Measurements from ENCODE around the gene TTR. TPM values are rescaled to one million over a fixed set of nuclear protein-coding genes. Genes with fewer than 3 reads are reported as not detected.

TTR gene
- total and polyA plus RNA-seq, 9 of the 15 experiments (the other 6 are each of a cell fraction or from before 2014, with no cell fraction given) = 0.17 to 0.53 TPM; not detected in 7

DNA sequence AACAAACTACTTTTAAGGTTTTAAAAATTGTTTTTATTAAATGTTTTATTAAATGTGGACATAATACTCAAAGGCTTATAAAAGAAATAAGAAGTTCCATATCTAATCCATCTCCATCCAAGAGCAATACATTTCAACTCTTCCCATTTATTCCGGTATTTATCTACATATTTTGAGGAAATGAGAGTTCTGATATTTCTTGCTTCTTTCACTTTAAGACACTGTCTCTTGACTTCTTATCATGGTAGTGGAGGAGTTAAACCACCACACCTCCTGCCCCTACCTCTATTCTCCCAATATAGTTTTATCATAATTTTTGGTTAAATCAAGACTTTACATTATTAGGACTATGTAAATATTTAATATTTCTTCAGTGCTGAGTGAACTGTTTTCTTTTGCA is 40.7 kb downstream of the TTR start:
- in situ Hi-C loops (cut with MboI) (no loop called here), intact Hi-C loops (cut with micrococcal nuclease) (loop anchor here (10.0 kb wide), 1 partner anchor 192 kb away; no protein-coding TSS in a partner anchor)
- ChIA-PET CTCF (ENCODE audit: low intra/inter-chr PET ratio) (interaction anchor here (1.0 kb wide), 1 partner anchor 921 kb away, joined by 3 read pairs; no protein-coding TSS in a partner anchor), POLR2A (no interaction called here)
- H3K36me3 ChIP-seq (ENCODE audit: control insufficient read depth, insufficient read depth, low read length) = no peaks in the 10 kb centered on the region
- no TSS peak for BruUV-seq (replicated peaks)
- TF ChIP-seq MYC (IDR thresholded peaks at IDR 0.05; ENCODE audit: low read depth, low read length) = no peak
- no peak for TF ChIP-seq MYC (CRISPR knock-in tag; IDR thresholded peaks at IDR 0.05; ENCODE audit: borderline replicate concordance, low read depth)
- no peak for TF ChIP-seq ZNF766 (CRISPR knock-in tag; conservative IDR thresholded peaks at IDR 0.05)
- TF ChIP-seq SRSF9 (IDR thresholded peaks at IDR 0.05; ENCODE audit: borderline replicate concordance, low read depth, low read length) = no peak
- TF ChIP-seq ASH1L (IDR thresholded peaks at IDR 0.05; ENCODE audit: borderline replicate concordance, low read depth, partially characterized antibody) = no peak
- TF ChIP-seq, protein P1, sequence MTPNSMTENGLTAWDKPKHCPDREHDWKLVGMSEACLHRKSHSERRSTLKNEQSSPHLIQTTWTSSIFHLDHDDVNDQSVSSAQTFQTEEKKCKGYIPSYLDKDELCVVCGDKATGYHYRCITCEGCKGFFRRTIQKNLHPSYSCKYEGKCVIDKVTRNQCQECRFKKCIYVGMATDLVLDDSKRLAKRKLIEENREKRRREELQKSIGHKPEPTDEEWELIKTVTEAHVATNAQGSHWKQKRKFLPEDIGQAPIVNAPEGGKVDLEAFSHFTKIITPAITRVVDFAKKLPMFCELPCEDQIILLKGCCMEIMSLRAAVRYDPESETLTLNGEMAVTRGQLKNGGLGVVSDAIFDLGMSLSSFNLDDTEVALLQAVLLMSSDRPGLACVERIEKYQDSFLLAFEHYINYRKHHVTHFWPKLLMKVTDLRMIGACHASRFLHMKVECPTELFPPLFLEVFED (CRISPR knock-in tag; conservative IDR thresholded peaks at IDR 0.05) = no peak
- TF ChIP-seq FIP1L1 (IDR thresholded peaks at IDR 0.05; ENCODE audit: low read depth, low read length, poor library complexity, severe bottlenecking) = no peak
- no peak for TF ChIP-seq ETV6 (IDR thresholded peaks at IDR 0.05; ENCODE audit: borderline replicate concordance in 1 of 2, low read depth in 2 of 2, low read length in 1 of 2)
- TF ChIP-seq ETV6 (CRISPR knock-in tag; IDR thresholded peaks at IDR 0.05; ENCODE audit: borderline replicate concordance) = no peak
- TF ChIP-seq ZNF184 (CRISPR knock-in tag; IDR thresholded peaks at IDR 0.05) = no peak
- no peak for TF ChIP-seq HDAC1 (IDR thresholded peaks at IDR 0.05)
- TF ChIP-seq PCBP2 (IDR thresholded peaks at IDR 0.05; ENCODE audit: low read depth, low read length, poor library complexity, severe bottlenecking) = no peak
- no peak for TF ChIP-seq TBL1XR1 (IDR thresholded peaks at IDR 0.05; ENCODE audit: low read length in 2 of 2)
- no peak for TF ChIP-seq ERF (CRISPR knock-in tag; IDR thresholded peaks at IDR 0.05)
- TF ChIP-seq MTA2 (IDR thresholded peaks at IDR 0.05; ENCODE audit: low read depth) = no peak
- no peaks in the 10 kb centered on the region for H3K79me2 ChIP-seq (ENCODE audit: control insufficient read depth, insufficient read depth, low read length)
- no peaks in the 10 kb centered on the region; a peak in 2 of 5 replicates for H3K4me1 ChIP-seq (replicated peaks in 1 of 2; ENCODE audit: control insufficient read depth in 2 of 2, insufficient read depth in 2 of 2, low read length in 2 of 2)
- H2AFZ ChIP-seq (ENCODE audit: low read depth, low read length) = no peak overlapping the region
- DNase-seq (ENCODE audit: extremely low read depth in 1 of 4, low spot score in 3 of 4) (no peak), FAIRE-seq (no peak), ATAC-seq (no peak)
- H3K9ac ChIP-seq (ENCODE audit: insufficient read depth in 1 of 2, low read depth in 2 of 2, low read length in 2 of 2) = no peak overlapping the region
- no peak overlapping the region for H3K4me2 ChIP-seq (ENCODE audit: insufficient read depth, low read length)
- no peaks in the 10 kb centered on the region for H4K20me1 ChIP-seq (replicated peaks; ENCODE audit: control insufficient read depth, insufficient read depth, low read length)
- WGBS (ENCODE audit: insufficient coverage, low coverage, missing lambda C conversion rate) = 20% methylated on average over 1 of the region's 1 CpG
- no peak overlapping the region for H3K27ac ChIP-seq (ENCODE audit: extremely low read depth, low read depth, low read length)
- no peaks in the 10 kb centered on the region for H3K9me3 ChIP-seq (replicated peaks; ENCODE audit: control insufficient read depth, insufficient read depth, low read depth, low read length)
- H3K4me3 ChIP-seq = no peak overlapping the region
- H3K9me1 ChIP-seq (ENCODE audit: control insufficient read depth, insufficient read depth, low read length) = no peaks in the 10 kb centered on the region
- H3K27me3 ChIP-seq (ENCODE audit: control insufficient read depth in 2 of 2, insufficient read depth in 2 of 2, low read length in 2 of 2) = peaks cover 0 to 6% of the 10 kb centered on the region in 2 experiments; a peak in 1 of 5 replicates
